NCI-H1105 (cell line): ENCODE measurements around the gene SNX5.

Source experiments
- DNase-seq: peaks from one replicate; lab custom pipeline; 2025; lab: John Stamatoyannopoulos, UW

The SNX5 gene

DNA sequence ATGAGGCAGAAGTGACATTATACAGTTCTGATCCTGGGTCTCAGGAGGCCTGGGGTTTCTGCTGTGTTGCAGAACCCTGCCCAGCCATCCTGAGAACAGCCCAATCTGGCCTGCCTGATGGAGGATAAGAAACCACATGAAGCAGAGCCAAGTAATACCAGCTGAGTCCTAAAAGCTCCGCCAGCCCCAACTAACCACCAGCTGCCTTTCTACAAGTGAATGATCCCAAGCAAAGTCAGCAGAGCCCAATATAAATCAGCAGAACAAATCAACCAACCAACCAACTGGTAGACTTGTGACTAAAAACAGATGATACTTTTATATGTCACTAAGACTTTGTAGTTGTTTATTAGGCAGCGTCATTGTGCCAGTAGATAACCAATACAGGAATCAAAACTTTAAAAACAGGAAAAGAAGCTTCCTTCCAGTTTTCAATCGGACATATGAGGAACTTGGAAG lies 52.1 kb downstream of the SNX5 start:
- no peak for DNase-seq

DNA sequence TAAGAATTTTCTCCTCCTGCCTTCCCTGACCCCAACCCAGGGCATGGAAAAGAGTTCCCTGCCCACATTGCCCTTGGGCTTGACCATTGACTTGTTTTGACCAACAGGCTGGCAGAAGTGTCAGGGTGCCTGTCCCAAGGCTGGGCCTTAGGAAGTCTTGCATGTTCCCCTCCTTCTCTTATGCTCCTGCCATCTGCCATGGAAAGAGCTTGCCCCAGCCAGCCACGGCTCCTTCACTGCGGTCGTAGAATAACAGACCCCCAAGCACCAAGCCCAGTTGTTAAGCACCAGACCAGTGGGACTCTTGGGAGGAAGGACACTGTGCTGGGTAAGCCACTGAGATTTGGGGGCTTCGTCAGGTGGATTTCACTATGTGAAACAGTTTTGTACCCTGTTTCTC lies 53.6 kb downstream of the SNX5 start:
- no peak for DNase-seq

GRCh38 chr20:17912916-17913315 lies 55.7 kb downstream of the SNX5 start:
- DNase-seq = no peak

- DNase-seq = no peak
These were observed 56.7 kb downstream of the SNX5 start for GRCh38 chr20:17911927-17912326.

DNA sequence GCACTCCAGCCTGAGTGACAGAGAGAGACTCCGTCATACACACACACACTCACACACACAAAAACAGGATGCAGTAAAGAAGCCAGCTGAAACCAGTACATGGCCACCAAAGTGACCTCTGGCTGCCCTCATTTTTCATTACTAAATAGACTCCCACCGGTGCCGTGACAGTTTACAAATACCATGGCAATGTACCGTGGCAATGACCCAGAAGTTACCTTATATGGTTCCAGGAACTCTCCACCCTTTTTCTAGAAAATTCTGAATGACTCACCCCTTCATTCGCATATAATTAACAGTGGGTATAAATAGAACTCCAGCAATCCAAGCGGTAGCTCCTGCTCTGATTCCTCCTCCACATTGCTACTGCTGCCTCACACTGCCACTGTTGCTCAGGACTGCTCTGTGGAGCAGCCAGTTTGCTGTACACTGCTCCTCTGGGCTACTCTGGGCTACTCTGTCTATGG lies 57.7 kb downstream of the SNX5 start:
- no peak for DNase-seq

GRCh38 chr20:17909869-17910321 lies 58.7 kb downstream of the SNX5 start:
- DNase-seq = no peak

DNA sequence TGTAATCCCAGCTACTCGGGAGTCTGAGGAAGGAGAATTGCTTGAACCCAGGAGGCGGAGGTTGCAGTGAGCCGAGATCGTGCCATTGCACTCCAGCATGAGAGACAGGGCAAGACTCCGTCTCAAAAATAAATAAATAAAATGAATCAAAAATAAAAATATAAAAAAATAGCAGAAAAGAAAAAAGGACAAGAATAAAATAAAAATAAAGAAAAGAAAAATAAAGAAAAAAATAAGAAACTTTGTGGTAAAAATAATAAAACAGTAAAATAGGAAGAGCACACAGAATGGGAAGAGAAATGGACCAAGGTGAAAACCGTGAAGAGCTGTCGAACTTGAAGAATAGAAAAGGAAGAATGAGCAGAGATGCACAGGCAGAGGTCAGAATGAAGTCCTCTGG lies 63.0 kb downstream of the SNX5 start:
- DNase-seq = no peak

GRCh38 chr20:17904027-17904426 lies 64.6 kb downstream of the SNX5 start:
- no peak for DNase-seq

GRCh38 chr20:17902531-17903083 lies 66.0 kb downstream of the SNX5 start:
- DNase-seq = peak; percentile 19

DNA sequence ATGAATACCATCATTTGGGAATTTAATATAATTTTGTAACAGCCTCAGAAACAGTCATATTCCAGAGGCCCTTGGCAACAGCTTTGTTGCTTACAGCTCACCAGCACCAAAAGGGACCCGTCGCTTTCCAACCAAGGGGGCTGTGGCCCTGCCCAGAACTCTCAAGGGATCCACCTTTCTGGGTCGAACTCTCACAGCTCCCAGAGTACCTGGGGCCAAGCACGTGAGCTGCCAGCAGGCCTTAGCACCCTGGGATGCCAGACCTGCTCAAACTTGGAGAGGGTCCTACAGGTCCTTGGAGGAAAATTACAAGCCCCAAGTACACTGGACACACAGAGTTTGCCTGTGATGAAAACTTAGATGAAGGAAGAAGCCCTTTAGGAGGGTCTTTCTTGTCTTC lies 66.6 kb downstream of the SNX5 start:
- DNase-seq = no peak

DNA sequence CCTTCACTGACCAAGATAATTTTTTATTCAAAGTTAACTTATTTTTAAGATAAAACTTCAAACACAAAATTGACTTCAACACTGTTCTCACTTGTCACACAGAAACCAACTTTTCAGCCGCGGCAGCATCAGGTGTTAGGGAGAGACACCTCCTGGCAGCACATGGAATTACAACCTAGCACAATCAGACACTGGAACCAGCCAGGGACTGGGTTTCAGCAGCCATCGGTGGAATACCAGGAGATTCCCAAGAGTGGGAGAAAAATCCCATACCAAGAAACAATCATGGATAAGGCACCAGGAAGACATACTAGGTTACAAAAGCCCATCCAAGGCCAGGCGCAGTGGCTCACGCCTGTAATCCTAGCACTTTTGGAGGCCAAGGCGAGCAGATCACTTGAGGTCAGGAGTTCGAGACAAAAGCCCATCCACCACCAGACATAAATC lies 70.0 kb downstream of the SNX5 start:
- DNase-seq = no peak

DNA sequence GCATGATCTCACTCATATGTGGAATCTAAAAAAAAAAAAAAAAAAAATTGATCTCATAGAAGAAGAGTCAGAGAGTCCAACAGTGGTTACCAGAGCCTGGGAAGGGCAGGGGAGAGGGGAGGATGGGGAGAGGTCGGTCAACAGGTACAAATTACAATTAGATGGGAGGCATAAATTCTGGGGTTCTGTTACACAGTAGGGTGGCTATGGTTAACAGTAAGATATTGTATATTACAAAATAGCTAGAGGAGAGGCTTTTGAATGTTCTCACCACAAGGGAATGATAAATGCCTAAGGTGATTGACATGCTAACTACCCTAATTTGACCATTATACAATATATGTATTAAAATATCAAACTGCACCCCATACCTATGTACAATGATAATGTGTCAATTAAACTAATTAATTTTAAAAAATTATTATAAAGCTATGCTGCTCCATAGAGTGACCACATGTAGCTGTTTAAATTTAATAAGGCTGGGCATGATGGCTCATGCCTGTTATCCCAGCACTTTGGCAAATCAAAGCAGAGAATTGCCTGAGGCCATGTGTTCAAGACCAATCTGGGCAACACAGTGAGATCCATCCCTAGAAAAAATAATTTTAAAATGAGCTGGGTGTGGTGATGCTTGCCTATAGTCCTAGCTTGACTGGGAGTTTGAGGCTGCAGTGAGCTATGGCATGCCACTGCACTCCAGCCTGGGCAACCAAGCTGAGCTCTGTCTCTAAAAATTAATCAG lies 70.9 kb downstream of the SNX5 start:
- no peak for DNase-seq

DNA sequence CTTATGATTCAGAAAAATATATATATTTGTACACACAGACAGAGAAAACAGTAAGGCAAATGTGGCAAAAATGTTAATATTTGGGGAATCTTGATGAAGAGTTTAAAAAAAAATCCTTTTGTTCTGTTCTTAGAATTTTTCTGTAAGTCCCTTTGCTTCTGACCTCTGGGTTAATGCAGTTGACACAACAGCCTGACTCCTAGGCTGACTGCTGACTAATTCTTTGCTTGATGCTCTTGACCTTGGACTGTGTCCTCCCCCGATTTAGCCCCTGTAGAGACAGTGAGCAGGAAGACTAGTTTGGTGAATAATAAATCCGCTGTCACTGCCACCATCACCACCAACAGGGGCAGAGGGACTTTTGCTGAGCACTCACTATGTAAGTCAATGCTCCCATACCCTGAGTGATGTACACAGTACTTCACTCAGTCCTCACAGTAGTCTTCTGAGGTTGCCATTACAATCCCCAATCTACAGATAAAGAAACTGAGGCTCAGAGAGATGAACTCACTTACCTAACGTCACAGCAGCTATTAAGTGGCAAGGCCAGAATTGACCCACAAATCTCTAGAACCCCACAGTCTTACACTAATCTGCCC lies 71.7 kb downstream of the SNX5 start:
- DNase-seq = no peak

DNA sequence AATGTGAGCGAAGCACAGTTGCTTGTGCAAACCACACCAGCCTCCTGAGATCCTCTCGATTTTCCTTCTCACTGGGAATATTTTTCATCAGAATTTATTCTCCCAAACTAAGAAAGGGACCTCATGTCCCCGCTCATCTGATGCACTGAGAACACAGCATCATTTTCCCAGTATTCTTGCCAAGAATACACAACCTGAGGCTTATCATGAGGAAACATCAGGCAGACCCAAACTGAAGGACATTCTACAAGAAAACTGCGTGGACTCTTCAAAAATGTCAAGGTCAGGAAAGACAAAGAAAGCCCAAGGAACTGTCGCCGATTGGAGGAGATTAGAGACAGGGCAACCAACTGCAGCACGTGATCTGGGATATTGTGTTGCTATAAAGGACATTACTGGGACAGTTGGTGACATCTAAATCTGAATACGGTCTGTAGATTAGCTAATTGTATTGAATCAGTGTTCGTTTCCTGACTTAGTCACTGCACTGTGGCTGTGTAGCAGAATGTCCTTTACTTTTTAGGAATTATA lies 72.3 kb downstream of the SNX5 start:
- DNase-seq = no peak

GRCh38 chr20:17895641-17896171 lies 72.9 kb downstream of the SNX5 start:
- no peak for DNase-seq

GRCh38 chr20:17893445-17893844 lies 75.1 kb downstream of the SNX5 start:
- DNase-seq = no peak

GRCh38 chr20:17892189-17892938 lies 76.2 kb downstream of the SNX5 start:
- DNase-seq = no peak
